A673 (cell line): ENCODE data around the gene PRKD3.

ENCODE experiments used
- EZH2 ChIP-seq: fragments of 200-600 bp; sonication (generic); IDR thresholded peaks from 2 replicates; pipeline ENCODE4 v1.6.1; 2017; ENCODE audit warnings: borderline replicate concordance, low read depth, mild to moderate bottlenecking, mixed read lengths, antibody characterized with exemption, low read length; ENCODE audit not compliant: poor library complexity, severe bottlenecking
- TF ChIP-seq, protein P1 (sequence below): fragments of 300-800, 200-600 bp; sonication (generic); conservative IDR thresholded peaks from 2 replicates; pipeline ENCODE4 v1.5.1; 2017; ENCODE audit warnings: low read depth, mild to moderate bottlenecking, antibody characterized with exemption, low read length, moderate library complexity, mixed read lengths

DNA sequence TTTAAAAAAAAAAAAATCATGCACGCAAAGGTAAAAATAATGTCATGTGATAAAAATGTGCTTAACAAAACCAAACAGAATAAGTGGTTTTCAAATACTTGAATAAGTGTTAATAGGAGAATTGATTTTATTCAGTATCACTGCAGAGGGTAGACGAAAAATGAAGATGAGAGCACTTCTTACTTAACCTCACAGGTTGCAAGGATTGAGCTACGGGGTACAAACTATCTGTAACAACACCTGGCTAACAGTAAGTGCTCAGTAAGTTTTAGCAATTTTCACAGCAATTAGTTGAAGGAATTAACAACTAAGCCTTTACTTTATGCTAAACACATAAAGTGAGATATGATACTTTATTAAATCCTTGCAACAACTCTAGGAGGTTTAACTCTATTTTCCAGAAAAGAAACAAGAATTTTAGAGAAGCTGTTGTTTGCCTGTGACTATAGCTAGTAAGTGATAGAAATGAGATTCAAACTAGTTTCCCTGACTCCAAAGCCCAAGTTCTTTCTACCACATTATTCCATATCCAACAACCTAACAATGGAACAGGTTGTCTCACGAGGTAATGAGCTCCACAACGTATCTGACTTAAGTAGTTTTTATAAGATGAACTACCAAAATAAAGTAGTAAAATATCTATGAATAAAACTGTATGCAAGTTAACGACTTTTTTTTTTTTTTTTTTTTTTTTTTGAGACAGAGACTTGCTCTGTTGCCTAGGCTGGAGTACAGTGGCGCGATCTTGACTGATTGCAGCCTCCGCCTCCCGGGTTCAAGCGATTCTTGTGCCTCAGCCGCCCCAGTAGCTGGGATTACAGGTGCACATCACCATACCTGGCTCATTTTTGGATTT, 4.7 kb downstream of the PRKD3 start:
- TF ChIP-seq EZH2: no peak
- TF ChIP-seq, protein P1, sequence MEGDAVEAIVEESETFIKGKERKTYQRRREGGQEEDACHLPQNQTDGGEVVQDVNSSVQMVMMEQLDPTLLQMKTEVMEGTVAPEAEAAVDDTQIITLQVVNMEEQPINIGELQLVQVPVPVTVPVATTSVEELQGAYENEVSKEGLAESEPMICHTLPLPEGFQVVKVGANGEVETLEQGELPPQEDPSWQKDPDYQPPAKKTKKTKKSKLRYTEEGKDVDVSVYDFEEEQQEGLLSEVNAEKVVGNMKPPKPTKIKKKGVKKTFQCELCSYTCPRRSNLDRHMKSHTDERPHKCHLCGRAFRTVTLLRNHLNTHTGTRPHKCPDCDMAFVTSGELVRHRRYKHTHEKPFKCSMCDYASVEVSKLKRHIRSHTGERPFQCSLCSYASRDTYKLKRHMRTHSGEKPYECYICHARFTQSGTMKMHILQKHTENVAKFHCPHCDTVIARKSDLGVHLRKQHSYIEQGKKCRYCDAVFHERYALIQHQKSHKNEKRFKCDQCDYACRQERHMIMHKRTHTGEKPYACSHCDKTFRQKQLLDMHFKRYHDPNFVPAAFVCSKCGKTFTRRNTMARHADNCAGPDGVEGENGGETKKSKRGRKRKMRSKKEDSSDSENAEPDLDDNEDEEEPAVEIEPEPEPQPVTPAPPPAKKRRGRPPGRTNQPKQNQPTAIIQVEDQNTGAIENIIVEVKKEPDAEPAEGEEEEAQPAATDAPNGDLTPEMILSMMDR: no peak
